ENCODE results near the gene TOPORS.
"Not testable (repeated sequence)": the region's sequence is repeated elsewhere in the genome, so short reads cannot be mapped to it uniquely, and the experiment has no call there.

TOPORS gene

DNA sequence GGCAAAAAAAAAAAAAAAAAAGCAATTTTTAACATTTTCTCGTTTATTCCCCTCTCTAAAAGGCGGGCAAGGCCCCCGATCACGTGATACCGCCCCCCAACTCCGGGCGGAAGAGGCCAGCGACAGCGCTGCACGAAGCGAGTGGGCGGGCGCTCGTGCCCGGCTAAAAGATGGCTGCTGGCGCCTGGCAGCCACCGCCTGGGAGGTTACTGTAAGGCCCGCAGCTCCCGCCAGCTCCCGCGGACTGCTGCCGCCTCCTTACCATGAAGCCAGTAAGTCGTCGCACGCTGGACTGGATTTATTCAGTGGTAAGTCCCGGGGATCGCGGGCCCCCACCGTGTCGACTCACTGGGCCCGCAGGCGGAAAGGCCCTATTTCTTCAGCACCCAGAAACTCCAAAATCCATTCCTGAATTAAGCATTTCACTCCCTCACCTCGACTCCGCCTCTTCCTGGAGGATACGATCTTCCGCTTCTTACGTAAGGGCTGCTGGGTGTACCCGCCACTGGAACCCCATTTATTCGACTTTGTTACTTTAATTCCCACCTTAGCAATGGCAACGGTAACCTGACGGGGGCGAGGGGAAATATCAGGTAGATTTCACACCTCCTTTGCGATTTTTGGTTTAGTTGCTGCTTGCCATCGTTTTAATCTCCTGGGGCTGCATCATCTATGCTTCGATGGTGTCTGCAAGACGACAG is at the start of gene TOPORS, which contains the start of gene SMIM27:
Gene TOPORS, minus strand, starts transcription at position 415 of the 701 bp plus-strand sequence. Its CDS starts 150 bp downstream, at position 265.
Gene SMIM27, plus strand, starts transcription at position 156 of the 701 bp plus-strand sequence. Its CDS starts 108 bp downstream, at position 264.
- Histone ChIP-seq H3K4me2 (ENCODE audit: insufficient read depth, low read length) (peak within 1 kb of the TSS; percentile 71), H3K36me3 (ENCODE audit: insufficient read depth, low read length) (peaks cover 13% of the 10 kb centered on the region), H3K4me3 (ENCODE audit: low read depth in 1 of 2, low read length in 2 of 2) (peak within 1 kb of the TSS; percentile 68 to 83), H3K9ac (ENCODE audit: low read depth, low read length) (peak within 1 kb of the TSS; percentile 89), H3K27me3 (ENCODE audit: insufficient read depth, low read length, poor library complexity) (no peaks in the 10 kb centered on the region), H3K27ac (ENCODE audit: low read length) (peak within 1 kb of the TSS; percentile 93), H2AFZ (ENCODE audit: low read depth, low read length) (peak within 1 kb of the TSS; percentile 89), H3K79me2 (ENCODE audit: insufficient read depth, low read length) (peaks cover 89% of the 10 kb centered on the region), H3K9me3 (ENCODE audit: insufficient read depth, low read length, severe bottlenecking) (no peaks in the 10 kb centered on the region), H4K20me1 (ENCODE audit: insufficient read depth, low read length) (peaks cover 25% of the 10 kb centered on the region), H3K4me1 (ENCODE audit: insufficient read depth, low read length) (peaks cover 38% of the 10 kb centered on the region)
- TF ChIP-seq EZH2 (IDR thresholded peaks at IDR 0.05; ENCODE audit: borderline replicate concordance, low read depth, low read length, severe bottlenecking), result no peak
- TF ChIP-seq, protein P1, sequence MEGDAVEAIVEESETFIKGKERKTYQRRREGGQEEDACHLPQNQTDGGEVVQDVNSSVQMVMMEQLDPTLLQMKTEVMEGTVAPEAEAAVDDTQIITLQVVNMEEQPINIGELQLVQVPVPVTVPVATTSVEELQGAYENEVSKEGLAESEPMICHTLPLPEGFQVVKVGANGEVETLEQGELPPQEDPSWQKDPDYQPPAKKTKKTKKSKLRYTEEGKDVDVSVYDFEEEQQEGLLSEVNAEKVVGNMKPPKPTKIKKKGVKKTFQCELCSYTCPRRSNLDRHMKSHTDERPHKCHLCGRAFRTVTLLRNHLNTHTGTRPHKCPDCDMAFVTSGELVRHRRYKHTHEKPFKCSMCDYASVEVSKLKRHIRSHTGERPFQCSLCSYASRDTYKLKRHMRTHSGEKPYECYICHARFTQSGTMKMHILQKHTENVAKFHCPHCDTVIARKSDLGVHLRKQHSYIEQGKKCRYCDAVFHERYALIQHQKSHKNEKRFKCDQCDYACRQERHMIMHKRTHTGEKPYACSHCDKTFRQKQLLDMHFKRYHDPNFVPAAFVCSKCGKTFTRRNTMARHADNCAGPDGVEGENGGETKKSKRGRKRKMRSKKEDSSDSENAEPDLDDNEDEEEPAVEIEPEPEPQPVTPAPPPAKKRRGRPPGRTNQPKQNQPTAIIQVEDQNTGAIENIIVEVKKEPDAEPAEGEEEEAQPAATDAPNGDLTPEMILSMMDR (IDR thresholded peaks at IDR 0.05; ENCODE audit: borderline replicate concordance, extremely low read depth, low read length, poor library complexity, severe bottlenecking), result peak; percentile 5
- ATAC-seq (ENCODE audit: insufficient read depth, low read depth) (peak; percentile 73), DNase-seq (peak; percentile 89)

DNA sequence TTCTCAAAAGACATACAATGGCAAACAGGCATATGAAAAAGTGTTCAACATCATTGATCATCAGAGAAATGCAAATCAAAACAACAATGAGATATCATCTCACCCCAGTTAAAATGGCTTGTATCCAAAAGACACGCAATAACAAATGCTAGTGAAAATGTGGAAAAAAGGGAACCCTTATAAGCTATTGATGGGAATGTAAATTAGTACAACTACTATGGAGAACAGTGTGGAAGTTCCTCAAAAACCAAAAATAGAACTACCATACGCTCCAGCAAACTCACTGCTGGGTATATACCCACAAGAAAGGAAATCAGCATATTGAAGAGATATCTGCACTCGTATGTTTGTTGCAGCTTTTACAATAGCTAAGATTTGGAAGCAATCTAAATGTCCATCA is 46.6 kb upstream of the TOPORS start:
- H3K4me3 ChIP-seq (ENCODE audit: low read depth in 1 of 2, low read length in 2 of 2); H3K36me3 ChIP-seq (ENCODE audit: insufficient read depth, low read length); H3K4me1 ChIP-seq (ENCODE audit: insufficient read depth, low read length); H3K27me3 ChIP-seq (ENCODE audit: insufficient read depth, low read length, poor library complexity); H3K9ac ChIP-seq (ENCODE audit: low read depth, low read length); H2AFZ ChIP-seq (ENCODE audit: low read depth, low read length); H4K20me1 ChIP-seq (ENCODE audit: insufficient read depth, low read length); DNase-seq; H3K79me2 ChIP-seq (ENCODE audit: insufficient read depth, low read length); H3K4me2 ChIP-seq (ENCODE audit: insufficient read depth, low read length); H3K27ac ChIP-seq (ENCODE audit: low read length); H3K9me3 ChIP-seq (ENCODE audit: insufficient read depth, low read length, severe bottlenecking); ATAC-seq (ENCODE audit: insufficient read depth, low read depth): not testable (repeated sequence)

DNA sequence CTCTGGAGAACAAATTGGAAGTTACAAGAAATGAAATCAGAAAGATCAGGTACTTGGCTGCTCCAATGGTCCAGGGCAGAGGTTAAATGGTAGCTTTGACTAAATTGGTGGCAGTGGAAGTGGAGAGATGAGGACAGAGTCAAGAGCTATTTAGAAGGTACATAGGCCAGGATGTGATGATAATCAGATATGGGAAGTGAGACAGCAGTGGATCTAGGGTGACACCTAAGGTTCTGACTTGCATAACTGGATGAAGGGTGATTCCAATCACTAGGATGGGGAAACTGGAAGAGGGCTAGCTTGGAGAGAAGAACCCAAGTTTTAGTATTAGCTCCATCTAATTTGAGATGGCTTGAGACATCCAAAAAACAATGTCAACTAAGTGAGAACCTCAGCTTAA is 44.5 kb upstream of the TOPORS start:
- Histone ChIP-seq H3K79me2 (ENCODE audit: insufficient read depth, low read length) (no peaks in the 10 kb centered on the region), H3K4me2 (ENCODE audit: insufficient read depth, low read length) (no peak overlapping the region), H3K9me3 (ENCODE audit: insufficient read depth, low read length, severe bottlenecking) (no peaks in the 10 kb centered on the region), H3K4me1 (ENCODE audit: insufficient read depth, low read length) (no peaks in the 10 kb centered on the region), H3K27me3 (ENCODE audit: insufficient read depth, low read length, poor library complexity) (peaks cover under 1% of the 10 kb centered on the region), H3K36me3 (ENCODE audit: insufficient read depth, low read length) (no peaks in the 10 kb centered on the region), H3K27ac (ENCODE audit: low read length) (no peak overlapping the region), H3K9ac (ENCODE audit: low read depth, low read length) (no peak overlapping the region), H4K20me1 (ENCODE audit: insufficient read depth, low read length) (no peaks in the 10 kb centered on the region), H2AFZ (ENCODE audit: low read depth, low read length) (no peak overlapping the region), H3K4me3 (ENCODE audit: low read depth in 1 of 2, low read length in 2 of 2) (no peak overlapping the region)
- no peak for ATAC-seq (ENCODE audit: insufficient read depth, low read depth)
- DNase-seq, result no peak
- TF ChIP-seq EZH2 (IDR thresholded peaks at IDR 0.05; ENCODE audit: borderline replicate concordance, low read depth, low read length, severe bottlenecking), result no peak
- TF ChIP-seq, protein P1 (IDR thresholded peaks at IDR 0.05; ENCODE audit: borderline replicate concordance, extremely low read depth, low read length, poor library complexity, severe bottlenecking), result no peak

DNA sequence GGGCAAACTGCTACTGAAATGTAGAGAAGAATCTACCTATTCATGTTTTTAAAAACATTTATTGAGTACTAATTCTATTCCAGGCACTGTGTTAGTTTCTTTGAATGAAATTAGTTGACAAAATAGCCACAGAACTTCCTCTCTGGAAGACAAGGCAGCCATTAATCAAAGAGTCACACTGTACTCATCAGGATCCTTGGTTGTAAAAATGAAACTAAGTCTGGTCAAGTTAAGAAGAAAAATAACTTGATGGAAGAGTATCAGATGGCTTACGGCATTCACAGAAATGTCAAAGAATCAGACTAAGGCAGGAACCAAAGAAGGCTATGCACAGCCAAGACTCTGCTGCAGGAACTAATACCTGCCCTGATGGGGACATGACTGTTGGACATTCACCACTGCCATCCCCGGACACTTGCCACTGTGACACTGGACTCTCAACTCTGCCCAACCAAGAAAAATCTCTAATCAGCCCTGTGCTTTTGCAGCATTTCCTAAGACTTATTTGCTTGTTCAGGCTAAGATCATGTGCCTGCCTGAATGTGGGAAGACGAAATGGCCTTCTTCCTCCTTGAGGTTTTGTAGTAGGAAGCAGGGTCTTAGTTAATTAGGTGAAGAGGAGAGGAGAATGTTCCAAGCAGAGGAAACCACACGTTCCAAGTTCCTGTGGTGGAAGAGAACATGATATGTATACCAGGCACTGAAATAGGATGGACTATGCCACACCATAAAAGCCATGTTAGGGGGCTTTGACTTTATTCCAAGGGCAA is 43.9 kb upstream of the TOPORS start:
- Histone ChIP-seq H4K20me1 (ENCODE audit: insufficient read depth, low read length) (no peaks in the 10 kb centered on the region), H2AFZ (ENCODE audit: low read depth, low read length) (no peak overlapping the region), H3K9ac (ENCODE audit: low read depth, low read length) (no peak overlapping the region), H3K27ac (ENCODE audit: low read length) (no peak overlapping the region), H3K4me1 (ENCODE audit: insufficient read depth, low read length) (no peaks in the 10 kb centered on the region), H3K4me3 (ENCODE audit: low read depth in 1 of 2, low read length in 2 of 2) (no peak overlapping the region), H3K9me3 (ENCODE audit: insufficient read depth, low read length, severe bottlenecking) (no peaks in the 10 kb centered on the region), H3K79me2 (ENCODE audit: insufficient read depth, low read length) (no peaks in the 10 kb centered on the region), H3K27me3 (ENCODE audit: insufficient read depth, low read length, poor library complexity) (no peaks in the 10 kb centered on the region), H3K36me3 (ENCODE audit: insufficient read depth, low read length) (no peaks in the 10 kb centered on the region), H3K4me2 (ENCODE audit: insufficient read depth, low read length) (no peak overlapping the region)
- DNase-seq (no peak), ATAC-seq (ENCODE audit: insufficient read depth, low read depth) (no peak)
- TF ChIP-seq, protein P1 (IDR thresholded peaks at IDR 0.05; ENCODE audit: borderline replicate concordance, extremely low read depth, low read length, poor library complexity, severe bottlenecking), result no peak
- TF ChIP-seq EZH2 (IDR thresholded peaks at IDR 0.05; ENCODE audit: borderline replicate concordance, low read depth, low read length, severe bottlenecking), result no peak
